DMS53 treated with DMSO at 0.1 percent for 48 hours (cell line): Measurements from ENCODE around the gene MAN1A1.
"Not testable (repeated sequence)": the region's sequence is repeated elsewhere in the genome, so short reads cannot be mapped to it uniquely, and the experiment has no call there.

Experiments
- DNase-seq: peaks from one replicate; lab custom pipeline; 2025; ENCODE audit not compliant: unreplicated experiment; lab: John Stamatoyannopoulos, UW

Gene MAN1A1

DNA sequence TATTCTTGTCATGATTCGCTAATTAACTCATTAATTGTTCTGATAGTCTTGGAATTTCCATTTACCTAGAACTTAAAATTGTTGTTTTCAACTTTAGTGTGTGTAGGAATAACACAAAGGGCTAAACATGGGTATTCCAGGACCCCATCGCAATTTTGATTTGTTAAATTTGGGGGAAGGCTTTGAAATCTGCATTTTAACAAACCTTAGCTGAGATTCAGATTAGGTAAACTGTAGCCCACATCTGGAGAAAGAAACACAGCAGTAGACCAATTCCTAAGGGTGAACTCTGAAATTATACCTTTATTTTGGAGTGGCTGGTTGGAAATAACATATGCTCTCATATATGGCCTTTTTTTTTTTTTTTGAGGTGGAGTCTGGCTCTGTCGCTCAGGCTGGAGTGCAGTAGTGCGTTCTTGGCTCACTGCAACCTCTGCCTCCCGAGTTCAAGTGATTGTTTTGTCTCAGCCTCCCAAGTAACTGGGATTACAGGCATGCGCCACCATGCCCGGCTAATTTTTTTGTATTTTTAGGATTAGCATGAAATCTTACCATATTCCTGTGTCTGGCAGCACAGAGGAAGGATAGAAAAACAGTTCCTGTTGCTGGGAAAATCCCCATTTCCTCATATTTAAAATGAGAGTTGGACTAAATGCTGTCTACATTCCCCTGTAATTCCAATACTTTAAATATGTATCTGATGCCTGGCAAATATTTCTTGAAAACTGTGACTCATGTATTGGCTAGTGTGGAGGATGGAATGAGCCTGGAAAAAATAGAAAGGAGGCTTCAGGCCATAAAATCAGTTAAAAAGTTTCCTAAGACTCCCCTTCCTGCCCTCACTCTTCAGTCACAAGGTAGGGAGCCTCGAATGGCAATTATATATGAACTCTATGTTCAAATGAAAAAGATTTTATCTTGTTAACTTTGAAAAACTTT, 174.4 kb downstream of the MAN1A1 start:
- DNase-seq, result no peak

DNA sequence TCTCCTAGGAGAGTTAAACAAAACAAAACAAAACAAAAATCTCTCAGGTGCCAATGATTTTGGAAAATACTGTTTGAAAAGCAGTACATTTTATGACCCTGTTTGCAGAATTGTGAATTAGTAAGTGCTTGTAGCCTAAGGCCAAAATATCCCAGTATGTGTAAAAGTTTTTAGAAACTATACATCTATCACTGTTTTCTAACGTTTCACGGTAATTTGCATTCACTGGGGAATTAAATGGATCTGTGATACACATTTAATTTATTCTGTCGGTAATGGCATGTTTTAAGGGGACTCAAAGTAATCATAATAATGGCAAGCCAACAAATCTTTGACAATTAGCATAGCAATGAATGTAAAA, 175.5 kb downstream of the MAN1A1 start:
- no peak for DNase-seq

DNA sequence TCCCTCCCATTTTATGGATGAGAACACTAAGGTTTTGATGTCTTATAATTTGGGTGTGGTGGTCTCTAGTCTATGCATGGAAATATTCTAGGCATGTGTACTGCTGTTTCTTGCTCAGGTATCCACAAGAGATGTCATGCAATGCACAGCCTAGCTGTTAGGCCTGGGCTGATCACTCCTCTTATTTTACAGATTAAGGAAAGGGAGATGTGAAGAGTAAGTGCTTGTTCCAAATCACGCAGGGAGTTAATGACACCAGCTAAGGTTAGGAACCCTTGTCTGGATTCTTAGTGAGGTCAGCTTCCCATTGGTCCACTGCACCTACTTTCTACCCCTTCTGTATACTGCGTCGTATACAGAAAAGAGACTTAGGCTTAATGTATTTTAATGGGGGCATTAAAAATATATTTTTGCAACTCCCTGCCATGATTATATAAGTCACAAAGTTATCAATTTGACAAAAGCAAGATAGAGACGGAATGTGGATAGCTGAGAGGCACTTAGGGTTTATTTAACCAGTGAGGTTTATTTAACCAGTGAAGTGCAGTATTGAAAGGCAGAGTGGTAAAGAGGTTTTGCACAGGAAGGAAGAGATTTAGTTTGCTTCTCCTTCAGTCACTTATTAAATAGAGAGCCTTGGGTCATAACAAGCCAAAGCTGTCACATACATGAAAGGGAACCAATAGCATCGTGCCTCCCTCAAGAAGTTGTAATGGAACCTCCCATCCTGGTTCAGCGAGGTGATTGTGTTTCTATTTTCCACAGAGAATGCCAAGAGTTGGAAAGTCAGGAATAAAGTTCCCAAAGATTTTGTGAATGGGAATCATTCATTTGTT, 176.1 kb downstream of the MAN1A1 start:
- DNase-seq, result peak; percentile 2

DNA sequence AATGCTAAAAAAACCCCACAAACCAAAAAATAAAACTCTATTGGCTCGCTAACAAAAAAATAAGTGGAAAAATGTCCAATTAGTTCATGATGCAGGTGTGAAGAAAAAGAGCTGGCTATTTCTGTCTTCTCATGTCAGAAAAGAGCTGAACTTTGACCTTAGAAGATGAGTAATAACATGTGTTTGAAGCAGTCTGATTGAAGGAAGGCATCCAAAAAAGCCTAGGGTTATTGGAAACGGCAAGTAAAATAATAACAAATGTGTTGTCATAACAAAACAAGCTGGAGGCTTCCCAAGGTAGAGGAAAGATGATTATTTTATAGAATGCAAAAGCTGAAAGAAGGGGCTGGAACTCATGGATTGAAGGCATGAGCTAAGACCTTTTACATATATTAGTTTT, 176.7 kb downstream of the MAN1A1 start:
- DNase-seq, result no peak

DNA sequence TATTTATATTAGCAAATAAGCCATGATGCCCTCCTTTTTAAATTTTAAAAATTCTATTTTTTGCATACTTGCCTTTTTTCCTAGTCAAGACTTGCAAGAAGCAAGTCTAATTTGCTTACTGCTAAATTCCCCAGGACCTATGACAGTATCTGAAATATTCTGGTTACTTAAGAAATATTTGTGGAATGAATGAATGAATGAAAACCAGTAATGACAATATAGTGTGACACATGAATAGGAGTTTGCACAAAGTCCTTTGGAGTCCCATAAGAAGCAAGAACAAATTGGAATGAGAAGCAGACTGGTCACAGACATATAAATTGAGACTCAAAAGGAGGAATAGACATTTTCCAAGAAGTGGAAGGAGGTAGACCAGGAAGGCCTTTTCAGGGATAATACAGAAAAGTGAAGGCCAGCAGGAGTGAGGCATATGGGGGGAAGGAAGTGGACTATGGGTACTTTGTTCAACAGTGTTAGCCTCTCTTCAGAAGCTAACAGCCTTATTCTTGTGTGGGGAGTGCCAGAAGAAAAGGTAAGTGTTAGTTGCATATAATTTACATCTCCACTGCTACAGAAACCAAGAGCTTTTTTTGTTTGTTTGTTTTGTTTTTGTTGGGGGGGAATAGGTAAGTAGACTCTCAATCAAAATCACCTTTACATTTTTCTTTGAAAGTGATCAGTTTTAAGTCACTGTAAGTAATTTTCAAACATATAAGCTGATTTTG, 177.5 kb downstream of the MAN1A1 start:
- DNase-seq, result no peak

DNA sequence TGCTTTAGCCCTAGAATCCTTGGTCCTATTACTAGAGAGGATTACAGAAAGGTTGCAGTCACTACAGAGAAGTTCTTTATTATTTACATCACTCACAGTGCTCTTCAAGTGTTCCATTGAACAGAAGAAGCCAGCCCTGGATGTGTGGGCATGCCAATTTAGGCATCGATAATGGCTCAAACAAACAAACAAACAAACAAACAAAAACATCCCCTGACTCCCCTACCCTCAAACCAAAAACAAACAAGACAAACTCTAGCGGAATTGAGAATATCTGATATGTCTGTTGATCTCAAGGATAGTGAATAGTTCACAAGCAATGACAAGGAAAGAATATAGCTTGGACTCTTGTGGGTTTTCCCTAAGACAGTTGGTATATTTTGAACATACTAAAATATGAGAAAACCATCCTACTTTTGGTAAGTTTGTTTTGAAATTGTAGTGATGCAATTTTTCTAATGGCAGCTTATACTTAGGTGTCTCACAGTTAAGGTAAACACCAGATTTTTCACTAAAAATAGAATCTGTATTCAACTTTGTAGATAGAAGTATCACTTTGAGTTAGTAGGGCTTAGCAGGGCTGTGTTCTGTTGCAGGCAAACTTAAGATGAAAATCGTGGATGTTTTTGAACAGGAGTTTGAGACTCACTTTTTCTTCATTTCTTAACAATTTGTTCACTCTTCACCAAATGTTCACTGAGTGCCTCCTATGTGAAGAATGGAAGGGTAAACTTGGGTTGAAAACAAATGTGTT, 178.3 kb downstream of the MAN1A1 start:
- DNase-seq, result no peak

DNA sequence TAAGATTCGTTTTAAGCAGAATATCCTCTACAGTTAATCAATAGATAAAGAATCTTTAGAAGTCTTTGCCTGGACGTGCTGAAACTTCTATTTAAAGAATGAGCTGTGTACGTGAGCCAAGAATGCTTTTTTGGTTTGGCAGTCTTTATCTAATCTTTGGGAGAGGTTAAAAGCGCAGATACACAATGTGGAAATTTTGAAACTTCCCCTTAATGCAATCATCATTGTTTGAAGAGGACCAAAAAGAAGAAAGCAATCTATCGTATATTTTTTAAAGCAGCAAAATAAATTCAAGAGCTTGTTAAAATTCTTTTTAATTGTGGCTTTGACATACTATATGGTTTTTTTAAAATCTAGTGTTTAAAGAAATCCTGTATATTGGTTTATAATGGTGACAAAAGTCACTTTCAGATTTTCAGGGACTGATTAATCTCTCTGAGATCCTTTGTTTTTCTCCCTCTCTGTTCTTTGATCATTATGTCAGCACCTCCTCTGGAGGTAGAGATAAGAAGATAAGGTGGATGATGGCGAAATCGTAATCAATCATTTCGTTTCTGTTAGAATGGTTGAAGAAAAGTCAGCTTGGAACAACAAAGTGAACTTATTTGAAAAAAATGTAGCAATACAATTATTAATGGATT, 179.0 kb downstream of the MAN1A1 start:
- no peak for DNase-seq

DNA sequence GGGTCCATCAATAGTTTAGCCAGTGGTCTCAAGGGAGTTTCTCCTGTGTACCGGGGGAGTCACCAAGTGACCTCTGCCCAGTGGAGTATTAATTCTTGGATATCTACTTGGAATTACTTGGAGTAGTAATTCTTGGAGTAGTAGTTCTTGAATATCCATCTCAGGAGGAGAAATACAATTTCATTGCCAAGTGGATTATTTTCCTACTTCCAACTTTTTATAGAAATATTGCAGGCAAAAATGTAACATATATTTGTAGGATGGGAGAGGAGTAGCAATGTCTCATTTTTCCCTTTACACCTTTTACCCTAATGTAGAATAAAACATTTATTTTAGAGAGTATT, 179.5 kb downstream of the MAN1A1 start:
- DNase-seq, result no peak

DNA sequence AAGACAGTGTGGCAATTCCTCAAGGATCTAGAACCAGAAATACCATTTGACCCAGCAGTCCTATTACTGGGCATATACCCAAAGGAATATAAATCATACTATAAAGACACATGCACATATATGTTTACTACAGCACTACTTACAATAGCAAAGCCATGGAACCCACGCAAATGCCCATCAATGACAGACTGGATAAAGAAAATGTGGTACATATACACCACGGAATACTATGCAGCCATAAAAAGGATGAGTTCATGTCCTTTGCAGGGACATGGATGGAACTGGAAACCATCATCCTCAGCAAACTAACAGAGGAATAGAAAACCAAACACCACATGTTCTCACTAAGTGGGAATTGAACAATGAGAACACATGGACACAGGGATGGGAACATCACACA, 180.2 kb downstream of the MAN1A1 start:
- DNase-seq, result not testable (repeated sequence)

DNA sequence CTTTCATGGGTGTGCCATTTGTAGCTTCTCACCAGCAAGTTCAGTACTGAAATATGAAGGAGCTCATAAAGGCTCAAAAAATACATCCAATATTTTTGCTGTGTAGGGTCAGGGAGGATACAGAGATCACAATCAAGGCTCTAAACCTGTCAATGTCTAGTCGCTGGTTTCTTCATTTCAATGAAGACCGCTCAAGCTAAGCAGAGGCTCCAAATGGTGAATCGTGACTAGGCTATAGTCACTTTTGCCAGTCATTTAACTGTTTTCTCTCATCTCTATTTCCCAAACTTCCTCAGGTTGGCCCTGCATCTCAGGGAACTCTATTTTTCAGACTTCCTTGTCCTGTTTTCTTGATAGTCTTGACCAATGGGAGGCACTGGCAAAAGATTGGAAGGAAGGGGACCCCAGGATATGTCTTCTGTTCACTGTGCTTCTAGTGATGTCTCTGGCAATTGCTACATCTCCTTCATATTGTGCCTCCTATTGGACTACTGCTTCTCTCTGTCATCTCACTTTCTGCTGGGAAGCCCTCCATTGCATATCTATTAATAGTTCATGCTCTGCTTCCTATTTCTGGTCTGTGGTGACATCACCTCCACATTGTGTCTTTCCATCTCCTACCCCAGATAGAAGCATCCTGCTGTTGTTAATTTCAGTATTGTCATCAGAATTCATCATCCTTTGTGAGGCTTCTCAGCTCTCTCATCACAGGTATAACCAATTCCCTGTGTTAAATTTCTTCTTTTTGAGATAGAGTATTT, 183.4 kb downstream of the MAN1A1 start:
- no peak for DNase-seq

DNA sequence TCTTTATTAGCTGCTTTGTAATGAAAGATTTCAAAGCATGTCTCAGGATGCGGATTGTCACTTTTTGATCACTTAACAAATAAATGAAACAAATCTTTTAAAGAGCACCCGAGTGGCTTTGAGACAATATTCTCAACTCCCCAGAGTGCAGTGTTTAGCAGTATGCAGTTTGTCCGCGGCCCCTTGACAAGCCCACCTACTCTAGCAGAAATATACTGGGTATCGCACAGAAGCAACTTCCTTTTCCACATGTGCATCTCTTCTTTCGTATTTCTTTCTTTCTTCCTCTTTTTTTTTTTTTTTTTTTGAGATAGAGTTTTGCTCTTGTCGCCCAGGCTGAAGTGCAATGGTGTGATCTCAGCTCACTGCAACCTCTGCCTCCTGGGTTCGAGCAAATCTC, 186.6 kb downstream of the MAN1A1 start:
- no peak for DNase-seq

DNA sequence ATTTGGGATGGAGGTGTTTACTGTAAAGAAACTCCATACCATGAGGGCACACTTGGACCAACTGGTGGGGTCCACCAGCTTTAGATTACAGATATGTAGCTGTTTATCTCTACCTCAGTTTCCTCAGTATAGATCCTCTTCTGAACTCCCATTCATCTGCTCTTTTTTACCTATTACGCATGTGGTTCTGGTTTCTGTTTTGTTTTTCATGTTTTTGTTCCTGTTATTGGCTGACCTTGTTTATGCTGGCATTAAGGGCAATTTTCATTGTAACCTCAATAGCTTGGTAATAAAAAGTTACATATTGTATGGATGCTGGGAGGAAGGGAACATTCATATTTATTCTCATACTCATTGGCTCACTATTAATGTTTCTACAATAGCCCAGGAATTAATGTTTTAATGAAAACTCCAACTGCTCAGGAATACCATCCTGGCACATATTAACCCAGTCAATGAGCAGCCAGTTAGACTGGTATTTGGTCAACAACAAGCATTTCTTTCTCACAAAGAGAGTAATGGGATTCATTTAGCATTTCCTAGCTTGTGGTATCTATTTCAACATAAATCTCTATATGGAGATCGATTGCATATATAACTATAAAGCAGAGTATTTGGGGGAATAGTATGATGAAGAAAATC, 187.3 kb downstream of the MAN1A1 start:
- no peak for DNase-seq

DNA sequence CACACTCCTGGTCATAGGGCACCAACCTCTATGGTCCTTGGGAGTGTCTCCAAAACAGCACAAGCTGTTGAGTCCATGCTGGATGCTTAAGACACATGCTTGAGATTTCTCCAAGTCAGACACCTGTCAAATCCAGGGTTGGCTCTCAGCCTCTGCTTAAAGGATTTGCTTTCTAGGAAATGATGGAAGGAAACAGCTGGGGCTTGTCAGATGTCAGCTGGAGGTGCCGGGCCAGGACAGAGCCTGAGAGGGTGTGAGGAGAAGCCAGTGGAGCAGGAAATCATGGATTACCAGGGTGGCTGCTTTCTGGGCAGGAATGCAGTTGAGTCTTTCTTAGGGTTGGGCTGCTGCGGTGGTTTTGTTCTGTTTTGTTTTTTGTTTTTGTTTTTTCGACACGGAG, 188.1 kb downstream of the MAN1A1 start:
- DNase-seq, result no peak

DNA sequence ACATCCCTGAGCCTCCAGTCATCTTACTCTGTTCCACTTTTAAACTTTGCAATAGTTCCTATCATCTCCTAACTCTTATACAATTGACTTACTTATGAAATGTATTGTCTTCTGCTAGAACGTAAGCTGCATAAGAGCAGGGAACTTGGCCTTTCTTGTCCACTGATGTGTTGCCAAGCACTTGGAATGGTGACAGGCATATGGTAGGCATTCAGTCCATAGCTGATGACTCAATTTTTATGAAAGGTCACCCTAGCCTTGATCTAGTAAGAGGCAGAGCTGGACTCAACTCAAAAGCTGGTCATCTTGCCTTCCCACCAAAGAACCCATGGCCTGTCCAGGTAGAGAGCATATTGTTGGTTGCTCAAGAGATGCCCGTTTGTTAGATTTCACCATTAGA, 188.7 kb downstream of the MAN1A1 start:
- DNase-seq, result no peak

DNA sequence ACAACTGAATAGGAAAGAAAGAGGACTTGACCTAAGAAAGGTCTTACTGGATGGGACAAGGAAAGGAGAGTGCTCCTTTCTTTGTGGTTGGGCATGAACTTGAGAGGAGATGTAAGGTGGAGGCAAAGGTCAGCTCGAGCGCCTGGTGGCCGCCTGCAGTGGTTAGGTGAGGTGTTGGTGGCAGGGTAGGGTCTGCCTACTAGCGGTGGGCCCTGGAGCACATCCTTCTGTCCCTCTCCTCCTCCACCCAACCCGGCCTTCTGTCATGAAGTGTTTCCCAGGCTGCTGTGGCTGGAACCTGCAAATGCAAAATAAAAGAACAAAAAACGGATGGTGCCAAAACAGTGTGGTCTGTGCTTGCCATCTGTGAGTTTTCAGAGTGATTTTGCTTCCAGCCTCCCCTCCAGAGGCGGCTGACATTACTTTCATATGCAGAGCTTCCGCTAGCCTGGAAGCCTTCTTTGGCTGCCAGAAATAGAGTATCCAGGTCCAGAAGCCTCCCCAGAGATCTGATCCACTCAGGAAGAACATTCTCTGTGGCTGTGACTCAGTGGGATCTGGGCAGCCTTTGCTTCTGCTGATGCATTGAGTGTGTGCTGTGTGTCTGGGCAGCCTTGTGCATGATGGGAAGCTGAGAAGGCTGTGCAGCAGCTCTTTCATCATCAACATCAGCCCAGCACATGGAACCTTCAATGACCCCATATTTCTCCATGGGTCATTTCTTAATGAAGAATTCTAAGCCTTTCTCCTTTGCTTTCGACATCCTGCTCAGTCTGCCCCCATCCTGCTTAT, 191.3 kb downstream of the MAN1A1 start:
- DNase-seq, result no peak

DNA sequence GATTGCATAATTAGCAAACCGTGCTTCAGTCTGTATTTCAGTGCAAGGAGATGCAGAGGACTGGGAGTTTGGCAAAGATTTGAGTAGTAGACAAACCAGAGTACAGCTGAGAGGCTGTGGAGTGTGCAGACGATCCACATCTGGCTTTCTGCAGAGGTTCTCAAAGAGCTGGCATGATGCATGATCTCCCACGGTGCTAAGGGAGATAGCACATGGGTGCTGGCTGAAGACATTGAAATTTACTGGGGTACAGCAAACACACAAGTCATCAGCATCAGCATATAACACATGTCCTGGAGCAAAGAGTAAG, 192.1 kb downstream of the MAN1A1 start:
- no peak for DNase-seq

DNA sequence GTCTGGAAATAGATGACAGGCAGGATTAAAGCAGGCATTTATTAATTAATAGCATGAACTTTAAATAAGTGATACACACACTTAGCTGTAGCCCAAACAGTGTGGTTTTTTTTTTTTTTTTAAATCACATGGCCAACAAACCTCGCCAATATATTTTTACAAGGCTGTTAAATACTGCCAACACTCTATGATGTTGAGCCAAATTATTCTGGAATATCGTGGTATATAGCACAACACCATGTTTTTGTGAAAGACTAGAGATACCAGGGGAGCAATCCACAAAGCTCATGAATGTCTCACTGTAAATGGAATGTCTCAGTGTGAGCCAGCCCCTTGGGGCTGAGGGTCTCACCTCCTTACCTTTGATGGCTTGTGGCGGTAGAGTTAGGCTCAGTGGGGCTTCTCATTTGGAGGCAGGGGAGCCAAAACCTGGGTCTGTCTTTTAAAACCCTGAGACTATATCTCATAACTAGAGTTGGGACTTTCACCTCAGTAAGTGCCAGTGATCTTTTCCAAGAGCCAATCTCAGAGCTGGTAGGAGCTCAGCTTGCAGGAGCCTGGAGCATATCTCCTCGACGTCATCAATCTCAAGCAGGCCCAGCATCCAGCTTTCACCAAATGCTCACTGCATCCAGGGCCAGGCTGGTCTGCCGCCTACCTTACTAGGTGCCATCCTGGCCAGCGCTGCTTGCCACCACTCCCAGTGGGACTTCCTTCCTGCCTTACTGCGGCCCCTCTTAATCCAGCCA, 192.6 kb downstream of the MAN1A1 start:
- DNase-seq, result no peak

DNA sequence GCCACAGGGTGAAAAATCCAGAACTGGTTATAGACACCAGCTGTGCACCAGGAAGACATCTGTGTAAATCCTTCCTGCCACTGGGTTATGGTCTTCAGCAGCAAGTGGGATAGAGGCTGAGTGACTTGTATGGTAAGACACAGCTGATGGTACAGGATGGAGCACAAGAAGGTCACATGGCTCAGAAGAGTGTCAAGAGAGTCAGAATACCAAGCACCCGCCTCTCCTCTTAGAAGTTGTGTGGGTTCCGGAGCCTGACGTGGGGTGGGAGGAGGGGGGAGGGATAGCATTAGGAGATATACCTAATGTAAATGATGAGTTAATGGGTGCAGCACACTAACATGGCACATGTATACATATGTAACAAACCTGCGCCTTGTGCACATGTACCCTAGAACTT, 193.5 kb downstream of the MAN1A1 start:
- DNase-seq, result not testable (repeated sequence)
